K562 (cell line): ENCODE measurements around the gene WDFY2. TPM values are rescaled to one million over a fixed set of nuclear protein-coding genes. Genes with fewer than 3 reads are reported as not detected.

Experiments
- ATF7 ChIP-seq: fragments of 450-650 bp; IDR thresholded peaks from 2 replicates; pipeline ENCODE4 v1.7.1; 2014; ENCODE audit warnings: mild to moderate bottlenecking, moderate library complexity
- CXXC5 ChIP-seq: fragments of 250-450 bp; sonication (Bioruptor Pico); IDR thresholded peaks from 2 replicates; pipeline ENCODE4 v1.8.0; 2022; ENCODE audit warnings: inconsistent platforms, mild to moderate bottlenecking, moderate library complexity
- GATAD2B ChIP-seq: fragments of 450-650 bp; IDR thresholded peaks from 2 replicates; pipeline ENCODE4 v1.6.1; 2017; ENCODE audit warnings: mild to moderate bottlenecking, borderline replicate concordance
- HCFC1 ChIP-seq: IDR thresholded peaks from 2 replicates; pipeline ENCODE4 v1.6.1; 2012; ENCODE audit warnings: low read depth, low read length, improper control_type of control experiment
- HMBOX1 ChIP-seq: sonication (generic); IDR thresholded peaks from 2 replicates; pipeline ENCODE4 v1.6.1; 2016
- HMG20A ChIP-seq: fragments of 450-650 bp; formaldehyde crosslinking; conservative IDR thresholded peaks from 2 replicates; pipeline ENCODE4 v1.4.0; 2020; ENCODE audit warnings: mild to moderate bottlenecking, mixed read lengths
- HMGN3 ChIP-seq: IDR thresholded peaks from 2 replicates; pipeline ENCODE4 v1.6.1; 2011; ENCODE audit warnings: borderline replicate concordance, low read depth, mild to moderate bottlenecking, mixed read lengths, low read length; ENCODE audit not compliant: insufficient read length; ENCODE audit errors: extremely low read depth
- ID3 ChIP-seq, 2 experiments: fragments of 250-450 bp in 1 of 2; fragments of 450-650 bp in 1 of 2; sonication (Bioruptor Pico) in 1 of 2; IDR thresholded peaks; 2 replicates each; pipeline versions ENCODE4 v1.6.1 to v1.8.0; 2016 to 2021; ENCODE audit warnings: mild to moderate bottlenecking in 2 of 2, moderate library complexity in 2 of 2, missing compliant biosample characterization in 1 of 2, missing genetic modification characterization in 1 of 2
- JUN ChIP-seq, 2 experiments: sonication (generic) in 1 of 2; formaldehyde crosslinking in 1 of 2; IDR thresholded peaks; 2 replicates each; pipeline versions ENCODE4 v1.6.1 to v1.8.0; 2012 to 2022; ENCODE audit warnings: borderline replicate concordance in 2 of 2, mild to moderate bottlenecking in 2 of 2, improper control_type of control experiment in 1 of 2, low read depth in 1 of 2, low read length in 1 of 2, missing genetic modification reagents in 1 of 2
- MECOM ChIP-seq: fragments of 250-450 bp; sonication (Bioruptor Pico); IDR thresholded peaks from 2 replicates; pipeline ENCODE4 v1.8.0; 2022; ENCODE audit warnings: inconsistent platforms
- MTA2 ChIP-seq: fragments of 450-650 bp; IDR thresholded peaks from 2 replicates; pipeline ENCODE4 v1.6.1; 2016; ENCODE audit warnings: low read depth
- PTTG1 ChIP-seq: fragments of 450-650 bp; IDR thresholded peaks from 2 replicates; pipeline ENCODE4 v1.6.1; 2016; ENCODE audit warnings: low read depth, mild to moderate bottlenecking, missing genetic modification characterization, missing compliant biosample characterization
- PYGO2 ChIP-seq: fragments of 450-650 bp; IDR thresholded peaks from 2 replicates; pipeline ENCODE4 v1.6.1; 2016; ENCODE audit warnings: mild to moderate bottlenecking, missing genetic modification characterization, moderate library complexity, missing compliant biosample characterization
- RCOR1 ChIP-seq, 2 experiments: IDR thresholded peaks; 2 replicates each; pipeline ENCODE4 v1.6.1; 2012; ENCODE audit warnings: low read depth in 2 of 2, low read length in 2 of 2, borderline replicate concordance in 1 of 2, improper control_type of control experiment in 1 of 2
- SAP30 ChIP-seq: fragments of 200-600 bp; sonication (generic); IDR thresholded peaks from 2 replicates; pipeline ENCODE4 v1.6.1; 2012; ENCODE audit warnings: borderline replicate concordance, low read depth, mild to moderate bottlenecking, moderate library complexity, low read length, control low read depth, inconsistent platforms; ENCODE audit not compliant: insufficient read depth, poor library complexity, severe bottlenecking
- SETDB1 ChIP-seq: IDR thresholded peaks from one replicate; pipeline ENCODE4 v1.6.1; 2012; ENCODE audit warnings: low read length, control low read depth, inconsistent platforms
- SREBF1 ChIP-seq: fragments of 150-350 bp; IDR thresholded peaks from 2 replicates; pipeline ENCODE4 v1.6.1; 2014; ENCODE audit warnings: antibody characterized with exemption, low read depth, low read length, borderline replicate concordance
- SRSF1 ChIP-seq: fragments of 200-400 bp; formaldehyde crosslinking; IDR thresholded peaks from 2 replicates; pipeline ENCODE4 v1.6.1; 2017; ENCODE audit warnings: mild to moderate bottlenecking, low read depth, low read length, moderate library complexity
- TARDBP ChIP-seq: fragments of 450-650 bp; IDR thresholded peaks from 2 replicates; pipeline ENCODE4 v1.6.1; 2016
- TBL1XR1 ChIP-seq, 2 experiments: IDR thresholded peaks; 2 replicates each; pipeline ENCODE4 v1.6.1; 2012; ENCODE audit warnings: improper control_type of control experiment in 2 of 2, low read length in 2 of 2, mild to moderate bottlenecking in 1 of 2
- XRCC3 ChIP-seq: fragments of 450-650 bp; IDR thresholded peaks from 2 replicates; pipeline ENCODE4 v1.6.1; 2017; ENCODE audit warnings: mild to moderate bottlenecking, moderate library complexity
- ZNF592 ChIP-seq: fragments of 450-650 bp; IDR thresholded peaks from 2 replicates; pipeline ENCODE4 v1.6.1; 2017; ENCODE audit warnings: antibody characterized with exemption, mild to moderate bottlenecking
- ZSCAN32 ChIP-seq: fragments of 450-650 bp; formaldehyde crosslinking; IDR thresholded peaks from 2 replicates; pipeline ENCODE4 v1.4.0; 2020; ENCODE audit warnings: mild to moderate bottlenecking, moderate library complexity
- polyA plus RNA-seq, 8 experiments: library from polyadenylated mRNA; depleted of rRNA in 4 of 8; stranded (reverse) in 5 of 8; unstranded in 3 of 8; fragments of >200 nt; fragmentation: Nextera tagmentation in 2 of 8; fragmentation: Illumina TruSeq in 1 of 8; extraction: Ambion mirVana in 2 of 8; extraction: Trizol in 1 of 8; gene quantifications; 2 replicates each; pipeline versions ENCODE4 v1.2.1 to v1.2.3, GENCODE V29; 2011 to 2014; ENCODE audit warnings: inconsistent platforms in 1 of 8, missing spikeins in 1 of 8
- total RNA-seq, 7 experiments: library from RNA; depleted of rRNA in 6 of 7; stranded (reverse); fragments of >200 nt in 6 of 7; fragmentation: Illumina TruSeq in 2 of 7; extraction: Trizol in 2 of 7; gene quantifications; 2 replicates each; pipeline versions ENCODE4 v1.2.1 to v1.2.3, GENCODE V29; 2011 to 2021; ENCODE audit warnings: low replicate concordance in 1 of 7

Gene WDFY2
- total and polyA plus RNA-seq, 9 of the 15 experiments (the other 6 are each of a cell fraction or from before 2014, with no cell fraction given): 0.66 to 6.4 (median 4.4) TPM

GRCh38 chr13:51590971-51591627 lies 6.8 kb downstream of the WDFY2 start (continued):
- TF ChIP-seq ZNF592: peak; percentile 39; the same call in 1 of the 2 replicates
- TF ChIP-seq XRCC3: no peak
- TF ChIP-seq SRSF1: no peak
- no peak for TF ChIP-seq ZSCAN32 (CRISPR knock-in tag)
- TF ChIP-seq HMGN3: peak; percentile 53
- peak; percentile 52; the same call in 1 of the 2 replicates for TF ChIP-seq PYGO2
- no peak for TF ChIP-seq SETDB1
- peak; percentile 69 to 95; a peak in 3 of 4 replicates for TF ChIP-seq RCOR1 (IDR thresholded peaks at IDR 0.05; ENCODE audit: borderline replicate concordance in 1 of 2, low read depth in 2 of 2, low read length in 2 of 2)
- no peak for TF ChIP-seq TARDBP
- TF ChIP-seq MTA2: peak; percentile 84
- no peak for TF ChIP-seq SREBF1
- TF ChIP-seq HMBOX1: peak; percentile 96
- TF ChIP-seq MECOM: peak; percentile 94
- peak; percentile 58; the same call in 1 of the 2 replicates for TF ChIP-seq JUN (IDR thresholded peaks at IDR 0.05; ENCODE audit: borderline replicate concordance, low read depth, low read length)
- no peak for TF ChIP-seq JUN (CRISPR knock-in tag; IDR thresholded peaks at IDR 0.05; ENCODE audit: borderline replicate concordance)
- no peak for TF ChIP-seq HCFC1
- no peak for TF ChIP-seq GATAD2B
- no peak for TF ChIP-seq HMG20A (CRISPR knock-in tag)
- peak; percentile 97 for TF ChIP-seq CXXC5 (CRISPR knock-in tag)
- no peak for TF ChIP-seq SAP30
- TF ChIP-seq TBL1XR1 (IDR thresholded peaks at IDR 0.05; ENCODE audit: low read length in 2 of 2): peak in 1 of 2 experiments; percentile 77; a peak in 2 of 4 replicates
- peak; percentile 73; the same call in 1 of the 2 replicates for TF ChIP-seq ATF7
- TF ChIP-seq PTTG1 (tag): no peak
- no peak for TF ChIP-seq ID3 (CRISPR knock-in tag; IDR thresholded peaks at IDR 0.05)
- no peak for TF ChIP-seq ID3 (tag; IDR thresholded peaks at IDR 0.05)
